Osteocyte (in vitro differentiated cells): ENCODE data around the gene TSPO. TPM values are rescaled to one million over a fixed set of nuclear protein-coding genes. Genes with fewer than 3 reads are reported as not detected.

ENCODE experiments used
- DNase-seq: peaks from one replicate; pipeline ENCODE4 v3.0.0; 2021; ENCODE audit warnings: mixed read lengths; ENCODE audit not compliant: unreplicated experiment; ENCODE audit errors: extremely low spot score
- H3K27ac Mint-ChIP-seq: one replicate; pipeline ENCODE4 v1.8.0; 2021; ENCODE audit warnings: mild to moderate bottlenecking, mixed read lengths; ENCODE audit not compliant: unreplicated experiment
- H3K27me3 Mint-ChIP-seq: one replicate; pipeline ENCODE4 v1.8.0; 2021; ENCODE audit warnings: mixed read lengths; ENCODE audit not compliant: unreplicated experiment
- H3K36me3 Mint-ChIP-seq: one replicate; pipeline ENCODE4 v1.8.0; 2021; ENCODE audit warnings: mixed read lengths; ENCODE audit not compliant: unreplicated experiment
- H3K4me1 Mint-ChIP-seq: one replicate; pipeline ENCODE4 v1.8.0; 2021; ENCODE audit warnings: mixed read lengths; ENCODE audit not compliant: unreplicated experiment
- H3K4me3 Mint-ChIP-seq: one replicate; pipeline ENCODE4 v1.8.0; 2021; ENCODE audit warnings: mild to moderate bottlenecking, moderate library complexity, mixed read lengths; ENCODE audit not compliant: unreplicated experiment
- H3K9me3 Mint-ChIP-seq: one replicate; pipeline ENCODE4 v1.8.0; 2021; ENCODE audit warnings: mixed read lengths; ENCODE audit not compliant: unreplicated experiment
- CTCF ChIP-seq: fragments of 200-600 bp; sonication (generic); IDR thresholded peaks from 2 replicates; pipeline ENCODE4 v1.5.0; 2021; ENCODE audit warnings: antibody characterized with exemption, mild to moderate bottlenecking, moderate library complexity
- total RNA-seq: library from RNA; stranded (reverse); gene quantifications from 2 replicates; pipeline ENCODE4 v1.2.1, GENCODE V29; 2021

The TSPO gene
- total RNA-seq, 1 donor from 2014 or later = 70.6 TPM

GRCh38 chr22:43183496-43184277, 32.3 kb downstream of the TSPO start:
- H3K36me3 Mint-ChIP-seq = peaks cover 15% of the 10 kb centered on the region
- H3K4me1 Mint-ChIP-seq = peaks cover 20% of the 10 kb centered on the region
- no peak overlapping the region for H3K4me3 Mint-ChIP-seq
- no peak for DNase-seq
- no peak overlapping the region for H3K27ac Mint-ChIP-seq
- TF ChIP-seq CTCF = no peak
- H3K27me3 Mint-ChIP-seq = no peaks in the 10 kb centered on the region
- no peaks in the 10 kb centered on the region for H3K9me3 Mint-ChIP-seq

GRCh38 chr22:43185860-43186261, 34.5 kb downstream of the TSPO start:
- DNase-seq = no peak
- no peaks in the 10 kb centered on the region for H3K27me3 Mint-ChIP-seq

GRCh38 chr22:43186272-43187170, 35.2 kb downstream of the TSPO start, which contains the start of gene TTLL12:
TSS of gene TTLL12 (minus strand) at chr22:43187134. CDS start at chr22:43187069, 65 bp downstream.
- Mint-ChIP-seq H3K36me3 (no peaks in the 10 kb centered on the region), H3K27me3 (peaks cover 4% of the 10 kb centered on the region), H3K27ac (peak within 1 kb of the TSS; percentile 92), H3K9me3 (no peaks in the 10 kb centered on the region), H3K4me1 (peaks cover 20% of the 10 kb centered on the region), H3K4me3 (peak within 1 kb of the TSS; percentile 75)
- no peak for DNase-seq
- TF ChIP-seq CTCF = no peak

More at GRCh38 chr22:43185860-43186261, 34.5 kb downstream of the TSPO start:
- Mint-ChIP-seq H3K4me3 (peak overlapping the region; percentile 74), H3K9me3 (no peaks in the 10 kb centered on the region), H3K27ac (peak overlapping the region; percentile 47), H3K4me1 (peaks cover 20% of the 10 kb centered on the region), H3K36me3 (peaks cover 2% of the 10 kb centered on the region)
- TF ChIP-seq CTCF = no peak

GRCh38 chr22:43187171-43188099, 36.1 kb downstream of the TSPO start:
- peak overlapping the region; percentile 92 for H3K27ac Mint-ChIP-seq
- H3K4me3 Mint-ChIP-seq = peak overlapping the region; percentile 75
- H3K9me3 Mint-ChIP-seq = no peaks in the 10 kb centered on the region
- peaks cover 9% of the 10 kb centered on the region for H3K27me3 Mint-ChIP-seq
- peak; percentile 99 for DNase-seq
- peaks cover 20% of the 10 kb centered on the region for H3K4me1 Mint-ChIP-seq
- peak; percentile 77 for TF ChIP-seq CTCF
- H3K36me3 Mint-ChIP-seq = no peaks in the 10 kb centered on the region
